ENCODE measurements around the gene CYP51A1.
"Not testable (repeated sequence)": the region's sequence is repeated elsewhere in the genome, so short reads cannot be mapped to it uniquely, and the experiment has no call there.

The CYP51A1 gene

GRCh38 chr7:92134271-92135051 lies at the start of gene CYP51A1:
CYP51A1 (minus strand) TSS chr7:92134477; CDS start chr7:92134364, 113 bp downstream.
- Mint-ChIP-seq H3K27ac (peak within 1 kb of the TSS; percentile 100), H3K9me3 (ENCODE audit: low read depth) (no peaks in the 10 kb centered on the region), H3K27me3 (no peaks in the 10 kb centered on the region), H3K36me3 (peaks cover 10% of the 10 kb centered on the region), H3K4me1 (ENCODE audit: low read depth) (peaks cover 39% of the 10 kb centered on the region), H3K4me3 (peak within 1 kb of the TSS; percentile 98)

DNA sequence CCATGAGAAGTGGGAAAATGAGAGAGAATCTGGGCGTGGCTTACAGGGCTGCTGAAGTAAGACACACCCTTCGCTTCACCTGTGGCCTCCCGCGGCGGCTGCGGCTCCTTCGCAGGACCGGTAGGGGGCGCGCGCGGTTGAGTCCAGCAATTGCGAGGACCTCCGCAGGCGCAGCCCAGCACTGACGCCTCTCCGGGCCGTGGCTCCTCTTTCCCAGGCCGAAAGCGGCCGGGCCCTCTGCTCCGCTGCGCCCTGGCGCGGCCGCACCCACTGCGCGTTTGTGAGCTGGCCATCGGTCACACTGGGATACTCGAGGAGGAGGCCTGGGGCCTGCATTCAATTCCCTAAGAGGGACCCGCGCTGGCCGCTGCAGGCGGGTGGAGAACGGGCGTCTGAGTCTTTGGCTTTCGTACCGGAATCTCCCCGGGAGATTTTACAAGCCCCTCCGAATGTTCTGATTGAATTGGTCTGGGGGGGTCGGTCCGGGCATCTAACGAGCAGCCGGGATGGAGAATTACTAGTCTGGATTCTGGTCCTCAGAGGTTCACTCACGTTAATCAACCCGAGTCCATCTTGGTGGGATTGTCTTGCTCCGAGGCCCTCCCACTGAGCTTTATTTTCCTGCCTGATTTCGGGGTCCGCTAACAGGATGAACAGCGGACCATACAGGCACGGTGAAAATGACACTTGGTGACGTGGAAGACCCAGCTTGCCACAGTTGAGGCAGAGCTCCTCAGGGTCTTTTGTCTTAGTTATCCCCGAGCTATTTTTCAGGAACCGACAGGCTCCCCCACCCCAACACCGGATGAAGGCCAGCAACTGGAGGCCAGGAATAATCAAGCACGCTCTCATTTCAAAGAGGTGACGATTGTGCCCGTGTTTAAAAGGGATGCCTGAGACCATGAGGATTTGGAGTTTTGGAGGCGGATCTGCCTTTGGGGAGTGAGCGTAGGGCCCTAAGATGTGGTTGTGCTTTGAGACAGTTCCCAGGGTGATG lies 44.9 kb upstream of the CYP51A1 start, which contains the start of gene LRRD1:
Gene LRRD1, minus strand, starts transcription at position 215 of the 997 bp plus-strand sequence. CDS start 13,940 bp downstream, outside the sequence.
- H3K27me3 Mint-ChIP-seq: peaks cover 4% of the 10 kb centered on the region
- H3K27ac Mint-ChIP-seq: no peak within 1 kb of the TSS
- no peaks in the 10 kb centered on the region for H3K36me3 Mint-ChIP-seq
- H3K4me3 Mint-ChIP-seq: peak within 1 kb of the TSS; percentile 78
- H3K4me1 Mint-ChIP-seq (ENCODE audit: low read depth): peaks cover 6% of the 10 kb centered on the region
- H3K9me3 Mint-ChIP-seq (ENCODE audit: low read depth): no peaks in the 10 kb centered on the region

DNA sequence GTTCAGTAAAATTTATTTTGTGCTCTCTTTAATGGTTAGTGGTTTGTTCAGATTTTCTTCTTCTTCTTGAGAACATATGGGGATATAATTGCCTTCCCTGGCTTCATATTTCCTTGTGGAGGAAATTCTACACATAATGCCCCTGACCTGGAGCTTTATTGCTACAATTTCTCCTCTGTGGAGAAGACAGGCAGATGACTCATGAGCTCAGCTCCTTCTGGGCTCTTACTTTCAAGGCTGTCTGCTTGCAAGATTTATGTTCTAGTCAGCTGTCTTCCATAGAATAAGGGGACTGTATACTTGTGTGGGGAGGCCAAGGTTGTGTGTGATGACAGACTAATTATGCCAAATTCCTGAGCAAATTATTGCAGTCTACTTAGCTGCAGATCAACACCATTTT lies 43.1 kb upstream of the CYP51A1 start:
- no peak overlapping the region for H3K27ac Mint-ChIP-seq
- H3K4me3 Mint-ChIP-seq: no peak overlapping the region
- H3K36me3 Mint-ChIP-seq: no peaks in the 10 kb centered on the region
- peaks cover 6% of the 10 kb centered on the region for H3K27me3 Mint-ChIP-seq
- peaks cover 6% of the 10 kb centered on the region for H3K4me1 Mint-ChIP-seq (ENCODE audit: low read depth)
- no peaks in the 10 kb centered on the region for H3K9me3 Mint-ChIP-seq (ENCODE audit: low read depth)

DNA sequence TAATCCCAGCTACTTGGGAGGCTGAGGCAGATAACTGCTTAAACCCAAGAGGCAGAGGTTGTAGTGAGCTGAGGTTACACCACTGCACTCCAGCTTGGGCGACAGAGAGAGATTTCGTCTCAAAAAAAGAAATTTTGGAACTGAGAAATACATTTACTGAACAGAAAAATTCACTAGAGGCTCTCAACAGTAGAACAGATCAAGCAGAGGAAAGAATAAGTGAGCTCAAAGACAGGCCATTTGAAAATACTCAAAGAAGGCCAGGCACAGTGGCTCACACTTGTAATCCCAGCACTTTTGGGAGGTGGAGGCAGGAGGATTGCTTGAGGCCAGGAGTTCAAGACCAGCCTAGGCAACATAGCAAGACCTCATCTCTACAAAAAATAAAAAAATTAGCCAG lies 35.3 kb upstream of the CYP51A1 start:
- not testable (repeated sequence) for H3K4me1 Mint-ChIP-seq (ENCODE audit: low read depth); H3K27ac Mint-ChIP-seq; H3K36me3 Mint-ChIP-seq; H3K27me3 Mint-ChIP-seq; H3K4me3 Mint-ChIP-seq; H3K9me3 Mint-ChIP-seq (ENCODE audit: low read depth)

DNA sequence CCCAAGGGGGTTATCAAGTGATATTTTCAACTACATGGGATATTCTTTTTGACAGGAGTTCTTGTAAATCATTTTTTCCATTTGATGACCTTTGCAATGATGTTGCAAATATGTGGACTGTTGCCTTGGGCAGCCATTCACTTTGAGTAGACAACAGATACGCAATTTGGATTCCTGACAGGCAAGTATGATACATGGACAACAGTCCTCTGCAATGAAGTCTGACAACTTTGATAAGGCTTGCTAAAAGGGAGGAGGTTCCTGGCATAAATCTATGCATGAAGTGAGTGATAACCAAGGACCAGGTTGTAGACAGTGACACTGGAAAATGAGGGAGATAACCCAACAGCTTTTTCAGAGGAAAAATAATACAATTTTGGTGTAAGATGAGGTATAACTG lies 27.0 kb upstream of the CYP51A1 start:
- no peaks in the 10 kb centered on the region for H3K9me3 Mint-ChIP-seq (ENCODE audit: low read depth)
- H3K27ac Mint-ChIP-seq: no peak overlapping the region
- H3K27me3 Mint-ChIP-seq: peaks cover 2% of the 10 kb centered on the region
- H3K4me3 Mint-ChIP-seq: no peak overlapping the region
- no peaks in the 10 kb centered on the region for H3K36me3 Mint-ChIP-seq
- H3K4me1 Mint-ChIP-seq (ENCODE audit: low read depth): no peaks in the 10 kb centered on the region

DNA sequence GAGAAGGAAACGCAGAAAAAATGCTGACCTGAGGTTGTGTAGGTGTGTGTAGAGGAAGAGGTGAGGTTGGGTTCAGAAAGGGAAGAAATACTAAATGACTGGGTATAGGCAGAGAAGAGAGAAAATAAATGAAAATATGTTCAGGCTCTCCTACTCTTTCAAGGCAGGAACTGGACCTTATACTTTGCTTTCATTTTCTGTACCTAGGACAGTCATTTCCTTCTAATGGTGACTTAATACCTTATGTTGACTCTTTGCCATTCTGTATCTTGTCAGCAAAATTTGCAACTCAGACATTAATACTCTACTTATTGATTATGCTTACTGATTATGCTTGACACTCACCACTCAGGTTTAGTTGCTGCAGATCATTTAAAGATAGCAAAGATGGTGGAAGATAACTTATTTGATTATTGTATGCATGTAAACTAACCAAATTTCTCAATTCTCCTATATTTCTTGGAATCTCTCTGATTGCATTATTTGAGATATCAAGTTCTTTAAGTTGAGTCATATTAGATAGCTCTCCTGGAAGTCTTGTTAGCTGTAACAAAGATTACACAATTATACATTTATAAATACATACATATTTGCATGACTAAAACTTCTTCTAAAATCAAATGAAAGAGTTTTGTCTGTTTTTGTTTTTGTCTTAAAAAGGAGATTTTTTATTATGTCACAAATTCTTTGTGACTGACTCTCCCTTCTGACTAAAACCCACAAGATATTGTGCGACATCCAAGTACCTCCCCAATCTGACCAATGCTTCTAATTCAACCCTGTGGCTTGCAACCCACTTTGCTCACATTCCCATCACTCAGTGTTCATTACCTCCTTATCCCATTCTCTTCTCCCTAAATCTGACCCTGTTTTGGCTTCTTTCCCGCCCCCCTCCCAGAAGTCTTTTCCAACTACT lies 24.6 kb upstream of the CYP51A1 start:
- no peak overlapping the region for H3K27ac Mint-ChIP-seq
- H3K4me3 Mint-ChIP-seq: no peak overlapping the region
- H3K4me1 Mint-ChIP-seq (ENCODE audit: low read depth): no peaks in the 10 kb centered on the region
- H3K27me3 Mint-ChIP-seq: peaks cover 6% of the 10 kb centered on the region
- H3K36me3 Mint-ChIP-seq: no peaks in the 10 kb centered on the region
- no peaks in the 10 kb centered on the region for H3K9me3 Mint-ChIP-seq (ENCODE audit: low read depth)

GRCh38 chr7:92156990-92157389 lies 22.7 kb upstream of the CYP51A1 start:
- H3K27me3 Mint-ChIP-seq: peaks cover 6% of the 10 kb centered on the region
- no peaks in the 10 kb centered on the region for H3K4me1 Mint-ChIP-seq (ENCODE audit: low read depth)
- no peaks in the 10 kb centered on the region for H3K9me3 Mint-ChIP-seq (ENCODE audit: low read depth)
- H3K27ac Mint-ChIP-seq: no peak overlapping the region
- no peaks in the 10 kb centered on the region for H3K36me3 Mint-ChIP-seq
- H3K4me3 Mint-ChIP-seq: no peak overlapping the region

DNA sequence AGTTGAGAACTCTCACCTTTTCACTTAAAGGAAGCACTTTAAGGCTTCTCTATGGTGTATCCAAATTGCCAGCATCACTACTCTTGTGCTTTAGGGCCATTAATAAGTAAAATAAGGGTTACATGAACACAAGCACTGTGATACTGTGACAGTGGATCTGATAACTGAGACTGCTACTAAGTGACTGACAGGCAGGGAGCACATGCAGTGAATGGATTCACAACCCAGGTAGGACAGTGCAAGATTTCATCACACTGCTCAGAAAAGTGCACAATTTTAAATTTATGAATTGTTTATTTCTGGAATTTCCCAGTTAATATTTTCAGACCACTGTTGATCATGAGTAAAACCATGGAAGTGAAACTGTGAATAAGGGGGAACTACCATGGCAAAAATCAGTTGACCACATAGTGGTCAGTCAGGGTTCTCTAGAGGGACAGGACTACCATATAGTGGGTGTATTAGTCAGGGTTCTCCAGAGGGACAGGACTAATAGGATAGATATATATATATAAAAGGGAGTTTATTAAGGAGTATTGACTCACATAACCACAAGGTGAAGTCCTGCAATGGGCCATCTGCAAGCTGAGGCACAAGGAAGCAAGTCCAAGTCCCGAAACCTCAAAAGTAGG lies 20.9 kb upstream of the CYP51A1 start:
- Mint-ChIP-seq H3K4me3 (no peak overlapping the region), H3K27me3 (peaks cover 5% of the 10 kb centered on the region), H3K4me1 (ENCODE audit: low read depth) (no peaks in the 10 kb centered on the region), H3K27ac (no peak overlapping the region), H3K9me3 (ENCODE audit: low read depth) (no peaks in the 10 kb centered on the region), H3K36me3 (no peaks in the 10 kb centered on the region)

DNA sequence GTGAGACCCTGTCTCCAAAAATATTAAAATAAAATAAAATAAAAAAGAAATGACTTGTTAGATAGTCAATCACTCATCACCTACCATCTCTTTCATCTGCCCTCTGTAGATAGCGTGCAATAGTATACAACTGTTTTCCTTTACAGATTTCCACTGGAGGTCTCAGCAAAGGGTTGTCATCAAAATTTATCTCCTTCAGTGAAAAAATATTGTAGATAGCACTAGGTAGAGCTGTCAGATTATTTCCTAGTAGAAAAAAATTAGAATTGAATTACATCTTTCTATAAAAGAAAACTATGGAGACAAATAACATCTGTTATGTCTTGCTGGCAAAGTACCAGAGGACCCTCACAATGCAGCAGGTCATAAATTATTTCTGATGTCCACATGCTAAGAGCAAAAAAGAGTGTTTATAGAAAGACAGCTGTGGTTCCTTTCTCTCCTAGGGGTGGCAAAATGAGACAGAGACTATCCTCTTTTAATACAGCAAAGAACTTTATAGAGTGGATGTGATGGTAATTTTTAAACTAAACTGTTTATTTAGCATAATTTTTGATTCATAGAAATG lies 16.3 kb upstream of the CYP51A1 start:
- Mint-ChIP-seq H3K27ac (no peak overlapping the region), H3K36me3 (no peaks in the 10 kb centered on the region), H3K4me1 (ENCODE audit: low read depth) (no peaks in the 10 kb centered on the region), H3K4me3 (no peak overlapping the region), H3K27me3 (peaks cover 5% of the 10 kb centered on the region), H3K9me3 (ENCODE audit: low read depth) (no peaks in the 10 kb centered on the region)

- Mint-ChIP-seq H3K4me3 (no peak overlapping the region), H3K9me3 (ENCODE audit: low read depth) (no peaks in the 10 kb centered on the region), H3K36me3 (no peaks in the 10 kb centered on the region), H3K4me1 (ENCODE audit: low read depth) (no peaks in the 10 kb centered on the region), H3K27ac (no peak overlapping the region), H3K27me3 (peaks cover 2% of the 10 kb centered on the region)
Measured at GRCh38 chr7:92149736-92150239, 15.5 kb upstream of the CYP51A1 start.

DNA sequence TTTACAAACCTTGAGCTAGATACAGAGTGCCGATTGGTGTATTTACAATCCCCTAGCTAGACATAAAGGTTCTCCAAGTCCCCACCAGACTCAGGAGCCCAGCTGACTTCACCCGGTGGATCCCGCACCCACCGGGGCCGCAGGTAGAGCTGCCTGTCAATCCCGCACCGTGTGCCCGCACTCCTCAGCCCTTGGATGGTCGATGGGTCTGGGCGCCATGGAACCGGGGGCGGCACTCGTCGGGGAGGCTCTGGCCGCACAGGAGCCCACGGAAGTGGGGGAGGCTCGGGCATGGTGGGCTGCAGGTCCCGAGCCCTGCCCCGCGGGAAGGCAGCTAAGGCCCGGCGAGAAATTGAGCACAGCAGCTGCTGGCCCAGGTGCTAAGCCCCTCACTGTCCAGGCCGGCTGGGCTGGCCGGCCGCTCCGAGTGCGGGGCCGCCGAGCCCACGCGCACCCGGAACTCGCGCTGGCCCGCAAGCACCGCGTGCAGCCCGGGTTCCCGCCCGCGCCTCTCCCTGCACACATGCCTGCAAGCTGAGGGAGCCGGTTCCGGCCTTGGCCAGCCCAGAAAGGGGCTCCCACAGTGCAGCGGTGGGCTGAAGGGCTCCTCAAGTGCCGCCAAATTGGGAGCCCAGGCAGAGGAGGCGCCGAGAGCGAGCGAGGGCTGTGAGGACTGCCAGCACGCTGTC lies 9.1 kb upstream of the CYP51A1 start:
- H3K36me3 Mint-ChIP-seq; H3K27ac Mint-ChIP-seq; H3K4me1 Mint-ChIP-seq (ENCODE audit: low read depth); H3K9me3 Mint-ChIP-seq (ENCODE audit: low read depth); H3K4me3 Mint-ChIP-seq; H3K27me3 Mint-ChIP-seq: not testable (repeated sequence)

DNA sequence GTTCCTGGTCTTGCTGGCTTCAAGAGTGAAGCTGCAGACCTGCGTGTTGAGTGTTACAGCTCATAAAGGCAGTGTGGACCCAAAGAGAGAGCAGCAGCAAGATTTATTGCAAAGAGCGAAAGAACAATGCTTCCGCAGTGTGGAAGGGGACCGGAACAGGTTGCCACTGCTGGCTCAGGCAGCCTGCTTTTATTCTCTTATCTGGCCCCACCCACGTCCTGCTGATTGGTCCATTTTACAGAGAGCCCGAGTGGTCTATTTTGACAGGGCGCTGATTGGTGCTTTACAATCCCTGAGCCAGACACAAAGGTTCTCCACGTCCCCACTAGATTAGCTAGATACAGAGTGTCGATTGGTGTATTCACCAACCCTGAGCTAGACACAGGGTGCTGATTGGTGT lies 8.5 kb upstream of the CYP51A1 start:
- H3K36me3 Mint-ChIP-seq; H3K27ac Mint-ChIP-seq; H3K4me3 Mint-ChIP-seq; H3K9me3 Mint-ChIP-seq (ENCODE audit: low read depth); H3K4me1 Mint-ChIP-seq (ENCODE audit: low read depth); H3K27me3 Mint-ChIP-seq: not testable (repeated sequence)

DNA sequence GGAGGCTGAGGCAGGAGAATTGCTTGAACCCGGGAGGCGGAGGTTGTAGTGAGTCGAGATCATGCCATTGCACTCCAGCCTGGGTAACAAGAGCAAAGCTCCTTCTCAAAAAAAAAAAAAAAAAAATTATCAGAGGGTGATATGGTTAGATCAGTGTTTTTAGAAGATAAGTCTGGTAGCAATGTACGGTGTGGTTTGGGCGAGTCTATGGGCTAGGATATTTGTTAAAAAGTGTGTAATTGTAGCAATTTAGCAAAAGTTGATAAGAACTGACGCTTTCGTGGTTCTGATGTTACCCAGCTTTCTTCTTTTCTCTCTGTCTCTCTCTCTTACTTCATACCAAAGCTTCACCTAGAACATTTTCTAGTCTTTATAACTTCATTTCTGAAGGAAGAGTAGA lies 6.9 kb upstream of the CYP51A1 start:
- Mint-ChIP-seq H3K4me1 (ENCODE audit: low read depth) (no peaks in the 10 kb centered on the region), H3K9me3 (ENCODE audit: low read depth) (no peaks in the 10 kb centered on the region), H3K27me3 (no peaks in the 10 kb centered on the region), H3K27ac (no peak overlapping the region), H3K36me3 (peaks cover 2% of the 10 kb centered on the region), H3K4me3 (no peak overlapping the region)
